Hematopoietic multipotent progenitor cell treated with erythropoietin and hydrocortisone succinate and interleukin-3 and kit ligand, for 15 days (in vitro differentiated cells): ENCODE measurements around the gene DEFB128.
"Not testable (repeated sequence)": the region's sequence is repeated elsewhere in the genome, so short reads cannot be mapped to it uniquely, and the experiment has no call there.

Experiments used
- DNase-seq: peaks from one replicate; pipeline ENCODE4 v3.0.0-alpha.2; 2015; ENCODE audit warnings: low spot score

DEFB128 gene

DNA sequence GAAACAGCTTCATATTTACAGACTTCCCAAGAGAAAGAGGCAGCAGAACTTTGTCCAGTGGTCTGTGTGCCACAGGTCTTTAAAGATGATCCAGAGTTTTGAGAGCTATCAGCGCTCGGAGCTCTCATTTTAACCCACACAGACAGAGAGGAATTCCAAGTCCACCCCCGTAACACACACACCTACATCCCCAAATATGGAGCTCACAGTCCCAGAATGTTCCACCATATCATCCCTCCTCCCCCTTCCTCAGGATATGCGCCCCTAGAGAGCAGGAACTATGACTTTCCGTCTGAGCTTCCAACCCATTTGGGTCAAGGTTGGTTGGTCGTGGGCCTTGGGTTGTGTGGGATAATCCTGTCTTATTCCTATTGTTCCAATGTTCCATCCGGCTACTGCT lies at the start of gene DEFB128:
Gene DEFB128, minus strand, starts transcription at position 101 of the 400 bp plus-strand sequence. Its CDS starts 88 bp downstream, at position 13.
- DNase-seq = no peak

DNA sequence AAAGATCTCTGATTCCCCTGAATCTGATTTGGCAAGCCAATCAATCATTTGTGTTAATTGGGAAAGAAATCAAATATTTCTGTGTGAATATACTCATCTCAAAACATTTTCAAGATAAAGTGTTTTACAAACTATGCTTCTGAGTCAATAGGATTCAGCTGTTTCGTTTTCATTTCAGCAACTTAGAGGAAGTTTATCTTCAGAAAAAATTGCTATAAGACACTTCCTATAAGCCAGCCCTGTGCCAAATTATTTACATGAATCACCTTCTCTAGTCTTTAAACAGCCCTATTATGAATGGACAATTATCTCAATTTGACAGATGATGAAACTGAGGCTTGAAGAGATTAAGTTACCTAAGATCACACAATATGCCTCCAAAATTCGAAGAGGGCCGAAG lies 48.4 kb upstream of the DEFB128 start:
- DNase-seq = no peak

DNA sequence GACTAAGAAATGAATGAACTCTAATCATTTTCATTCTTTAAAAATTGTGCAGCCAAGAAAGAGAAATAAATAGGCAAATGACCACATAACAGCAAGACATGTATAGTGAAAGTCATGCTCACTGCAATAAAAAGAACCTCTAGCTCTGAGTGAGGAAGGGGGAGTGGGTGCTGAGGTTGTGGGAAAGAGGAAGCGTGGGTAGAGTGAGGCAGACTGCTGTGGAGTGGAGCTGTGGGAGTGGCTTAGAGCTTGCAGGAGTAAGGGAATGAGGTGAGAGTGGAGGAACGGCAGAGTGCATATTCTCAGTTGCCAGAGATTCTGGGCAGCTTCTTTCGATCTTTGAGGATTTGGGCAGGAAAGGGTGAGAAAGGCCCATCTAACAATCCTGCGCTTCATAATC lies 48.0 kb upstream of the DEFB128 start:
- DNase-seq = no peak

DNA sequence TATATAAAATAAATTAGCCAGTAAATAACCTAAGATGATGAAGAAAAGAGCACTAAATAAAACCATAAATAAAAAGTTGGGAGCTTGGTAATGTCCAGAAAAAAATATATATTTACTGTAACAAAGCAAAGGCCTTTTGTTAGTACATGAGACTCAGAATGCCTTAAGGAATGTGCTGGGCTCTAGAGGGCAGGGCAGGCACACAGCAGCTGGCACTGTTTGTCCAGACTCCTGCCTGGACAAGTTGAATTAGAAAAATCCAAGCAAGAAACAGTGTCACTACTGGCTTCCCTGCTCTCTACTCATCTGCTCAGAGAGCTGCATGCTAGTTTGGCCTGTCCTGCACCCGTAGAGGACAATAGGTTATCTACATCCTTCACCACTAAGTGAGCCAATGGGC lies 46.4 kb upstream of the DEFB128 start:
- no peak for DNase-seq

DNA sequence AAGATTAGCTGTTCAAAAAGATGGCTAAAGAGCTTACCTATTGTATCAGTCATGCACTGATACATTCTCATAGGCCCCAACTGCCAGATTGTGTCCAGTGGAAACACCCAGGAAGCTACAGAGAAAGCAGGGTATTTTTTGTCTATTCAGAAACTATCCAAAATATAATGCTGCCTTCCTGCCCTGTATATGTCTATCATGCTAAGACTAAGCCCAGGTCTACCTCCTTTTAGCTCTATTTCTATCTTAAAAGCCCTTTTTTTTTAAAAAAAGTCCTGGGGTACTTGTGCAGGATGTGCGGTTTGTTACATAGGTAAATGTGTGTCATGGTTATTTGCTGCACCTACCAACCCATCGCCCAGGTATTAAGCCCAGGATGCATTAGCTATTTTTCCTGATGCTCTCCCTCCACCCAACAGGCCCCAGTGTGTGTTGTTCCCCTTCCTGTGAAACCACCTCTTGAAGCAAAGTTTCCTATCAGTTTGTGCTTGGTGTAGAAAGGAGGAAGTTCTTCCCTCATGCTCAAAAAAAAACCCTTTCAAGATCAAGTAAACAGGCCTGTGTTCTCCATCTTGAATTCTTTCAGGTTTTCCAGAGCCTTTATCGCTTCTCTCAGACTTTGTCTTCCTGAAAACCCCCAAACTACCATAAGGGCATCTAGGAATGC lies 38.1 kb upstream of the DEFB128 start:
- no peak for DNase-seq

DNA sequence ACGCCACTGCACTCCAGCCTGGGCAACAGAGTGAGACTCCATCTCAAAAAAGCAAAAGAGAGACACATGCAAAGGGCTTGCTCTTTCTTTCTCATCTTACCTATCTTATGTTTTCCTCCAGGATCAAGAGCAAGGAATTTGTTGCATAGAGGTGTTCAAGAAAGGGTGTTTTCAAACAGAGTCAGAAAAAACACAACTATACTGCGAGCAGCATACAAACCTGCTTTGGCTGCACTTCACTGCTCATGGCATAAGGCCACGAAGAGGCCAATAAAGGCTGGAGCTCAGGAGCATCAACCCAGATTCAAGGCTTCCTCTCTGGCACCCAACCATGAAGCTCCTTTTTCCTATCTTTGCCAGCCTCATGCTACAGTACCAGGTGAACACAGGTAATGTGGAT lies 37.4 kb upstream of the DEFB128 start, which contains the start of gene DEFB129:
Gene DEFB129, plus strand, starts transcription at position 301 of the 400 bp plus-strand sequence. Its CDS starts 31 bp downstream, at position 332.
- DNase-seq = no peak

DNA sequence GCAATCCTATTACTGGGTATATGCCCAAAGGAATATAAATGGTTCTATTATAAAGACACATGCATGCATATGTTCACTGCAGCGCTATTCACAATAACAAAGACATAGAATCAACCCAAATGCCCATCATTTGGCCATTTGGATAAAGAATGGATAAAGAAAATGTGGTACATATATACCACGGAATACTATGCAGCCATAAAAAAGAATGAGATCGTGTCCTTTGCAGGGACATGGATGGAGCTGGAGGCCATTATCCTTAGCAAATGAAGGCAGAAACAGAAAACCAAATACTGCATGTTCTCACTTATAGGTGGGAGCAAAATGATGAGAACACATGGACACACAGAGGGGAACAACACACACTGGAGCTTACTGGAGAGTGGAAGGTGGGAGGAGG lies 36.4 kb upstream of the DEFB128 start:
- not testable (repeated sequence) for DNase-seq

DNA sequence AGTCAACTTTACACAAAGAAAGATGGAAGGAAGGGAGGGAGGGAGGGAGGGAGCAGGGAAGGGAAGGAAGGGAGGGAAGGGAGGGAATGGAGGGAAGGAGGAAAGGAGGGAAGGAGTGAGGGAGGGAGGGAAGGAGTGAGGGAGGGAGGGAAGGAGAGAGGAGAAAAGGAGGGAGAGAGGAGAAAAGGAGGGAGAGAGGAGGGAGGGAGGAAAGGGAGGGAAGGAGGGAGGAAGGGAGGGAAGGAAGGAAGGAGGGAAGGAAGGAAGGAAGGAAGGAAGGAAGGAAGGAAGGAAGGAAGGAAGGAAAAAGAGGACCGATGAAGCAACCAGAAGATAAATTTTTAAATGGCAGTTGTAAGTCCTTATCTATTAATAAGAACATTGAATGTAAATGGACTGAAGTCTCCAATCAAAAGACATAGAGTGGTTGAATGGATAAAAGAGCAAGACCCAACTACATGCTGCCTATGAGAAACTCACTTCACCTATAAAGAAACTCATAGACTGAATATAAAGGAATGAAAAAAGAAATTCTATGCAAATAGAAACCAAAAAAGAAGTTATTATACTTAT lies 31.8 kb upstream of the DEFB128 start:
- DNase-seq = no peak

DNA sequence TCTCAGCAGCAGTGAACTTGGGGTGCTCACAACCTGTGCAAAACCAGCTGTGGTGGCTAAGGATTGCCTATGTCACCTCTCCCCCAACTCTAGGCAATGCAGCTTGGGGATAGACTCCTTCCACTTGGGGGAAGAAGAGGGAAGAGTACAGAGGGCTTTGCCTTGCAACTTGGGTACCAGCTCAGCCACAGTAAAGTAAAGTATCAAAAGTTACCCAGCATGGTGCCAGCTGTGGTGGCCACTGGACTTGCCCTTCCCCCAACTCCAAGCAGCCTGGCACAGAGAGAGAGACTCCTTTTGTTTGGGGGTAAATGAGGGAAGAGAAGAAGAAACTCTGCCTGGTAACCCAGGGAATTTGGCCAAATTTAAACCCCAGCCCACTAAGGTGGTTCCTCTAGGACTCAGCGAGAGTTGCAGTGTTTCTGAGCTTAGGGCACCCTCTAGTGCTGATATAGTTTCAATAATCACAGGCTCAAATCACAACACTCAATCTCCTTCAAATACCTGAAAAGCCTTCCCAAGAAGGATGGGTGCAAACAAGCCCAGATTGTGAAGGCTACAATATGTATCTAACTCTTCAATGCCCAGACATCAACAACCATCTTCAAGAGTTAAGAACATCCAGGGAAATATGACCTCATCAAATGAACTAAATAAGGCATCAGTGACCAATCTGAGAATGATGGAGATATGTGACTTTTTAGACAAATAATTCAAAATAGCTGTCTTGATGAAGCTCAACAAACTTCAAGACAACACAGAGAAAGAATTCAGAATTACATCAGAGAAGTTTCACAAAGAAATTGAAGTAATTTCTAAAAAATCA lies 30.0 kb upstream of the DEFB128 start:
- no peak for DNase-seq

DNA sequence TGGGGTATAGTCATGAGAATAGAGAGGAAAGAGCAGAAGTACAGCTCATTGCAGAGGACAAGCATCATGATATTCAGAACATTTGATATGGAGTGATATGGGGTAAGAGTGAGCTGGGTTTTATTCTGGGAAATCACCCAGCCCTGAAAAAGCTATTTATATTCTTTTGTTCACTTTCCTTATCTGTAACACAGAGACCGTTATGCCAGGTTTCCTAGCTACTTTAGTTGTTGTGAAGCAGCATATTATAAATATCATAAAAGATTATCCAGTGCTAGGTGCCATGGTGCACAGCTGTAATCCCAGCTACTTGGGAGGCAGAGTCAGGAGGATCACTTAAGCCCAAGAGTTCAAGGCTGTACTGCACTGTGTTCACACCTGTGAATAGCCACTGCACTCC lies 27.8 kb upstream of the DEFB128 start:
- no peak for DNase-seq

DNA sequence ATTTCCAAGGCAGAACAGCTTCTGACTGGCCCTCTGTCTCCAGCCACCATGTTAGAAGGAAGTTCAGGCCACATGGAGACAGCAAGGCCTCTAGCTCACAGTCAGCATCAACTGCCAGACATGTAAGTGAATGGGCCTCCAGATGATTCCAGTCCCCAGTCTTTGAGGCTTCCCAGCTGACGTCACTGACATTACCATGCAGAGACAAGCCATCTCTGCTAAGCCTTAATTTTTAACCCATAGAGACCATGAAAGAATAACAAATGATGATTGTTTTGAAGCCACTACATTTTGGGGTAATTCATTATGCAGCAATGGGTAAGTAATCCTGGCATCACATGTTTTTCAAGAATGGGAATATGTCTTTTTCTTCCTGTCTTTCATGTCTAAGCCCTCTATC lies 26.3 kb upstream of the DEFB128 start:
- no peak for DNase-seq

DNA sequence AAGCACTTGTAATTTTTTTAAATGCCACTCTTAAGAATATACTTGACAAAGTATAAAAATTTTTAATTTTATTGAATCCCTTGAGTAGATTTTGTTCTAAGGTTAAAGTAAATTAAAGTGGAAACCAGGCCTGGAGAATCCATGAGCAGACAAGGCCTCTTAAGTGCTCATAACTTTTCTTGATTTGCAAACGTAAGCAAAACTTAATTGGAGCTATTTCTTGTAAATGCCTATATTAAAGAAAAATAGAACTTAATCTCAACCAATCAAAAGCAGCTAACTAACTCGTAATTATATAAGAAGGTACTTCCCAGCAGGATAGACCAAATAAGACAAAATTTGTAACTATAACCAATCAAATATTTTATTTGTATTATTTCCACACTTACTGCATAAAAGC lies 24.9 kb upstream of the DEFB128 start:
- no peak for DNase-seq

DNA sequence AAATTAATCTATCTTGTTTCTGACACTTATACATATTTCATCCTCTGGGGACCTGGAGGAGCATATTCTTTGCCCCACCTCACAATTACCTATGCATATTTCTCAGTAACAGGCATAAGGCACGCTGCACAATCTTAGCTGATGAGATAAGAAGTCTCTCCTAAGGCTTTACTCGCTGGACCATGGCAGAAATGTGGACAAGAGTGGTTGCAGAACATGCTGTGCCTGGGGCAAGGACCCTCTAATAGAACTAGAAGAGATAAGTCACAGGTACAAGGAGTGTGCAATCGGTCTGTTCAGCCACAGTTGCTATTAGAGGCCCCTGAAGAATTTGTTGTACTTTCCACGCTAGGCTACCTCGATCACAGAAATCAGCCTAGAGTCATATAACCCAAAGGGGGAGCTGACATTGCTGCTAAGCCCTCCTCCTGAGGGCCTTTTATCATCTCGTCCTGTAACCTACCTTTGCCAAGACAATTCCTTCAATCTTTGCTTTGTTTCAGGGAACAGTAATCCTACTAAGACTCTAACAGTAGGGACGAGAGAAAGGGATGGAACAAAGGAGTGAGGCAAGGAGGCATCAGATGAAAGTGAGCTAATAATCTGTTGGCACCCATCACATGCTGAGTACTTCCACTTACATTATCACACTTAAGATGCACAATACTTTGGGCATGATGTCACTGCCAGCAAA lies 21.4 kb upstream of the DEFB128 start:
- no peak for DNase-seq

DNA sequence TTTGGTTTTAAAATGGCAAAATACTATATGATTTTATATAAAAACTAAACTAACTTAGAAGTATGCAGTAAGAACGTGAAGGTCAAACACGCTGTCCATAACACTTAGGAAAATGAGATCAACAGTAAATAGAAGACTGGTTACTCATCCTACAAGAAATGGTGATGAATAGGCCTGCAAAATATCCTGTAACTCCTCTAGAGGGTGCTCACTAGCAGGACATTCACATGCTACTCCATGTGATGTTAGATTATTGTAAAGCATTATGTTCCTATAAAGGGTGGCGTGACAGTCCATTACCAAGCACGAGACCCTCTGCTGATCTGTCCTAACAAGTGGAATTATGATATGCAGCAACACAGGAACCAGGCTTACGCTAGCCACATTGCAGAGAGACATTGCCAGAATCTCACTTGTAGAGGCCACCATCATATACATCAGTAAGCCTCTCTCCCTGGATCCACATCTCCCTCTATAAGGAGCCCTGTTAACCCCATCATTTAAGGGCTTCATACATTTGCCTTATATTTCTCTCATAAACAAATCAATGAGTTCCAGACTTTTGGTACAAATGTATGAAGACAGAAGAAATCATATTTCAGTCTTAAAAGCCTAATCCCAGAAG lies 19.5 kb upstream of the DEFB128 start:
- peak; percentile 10 for DNase-seq

DNA sequence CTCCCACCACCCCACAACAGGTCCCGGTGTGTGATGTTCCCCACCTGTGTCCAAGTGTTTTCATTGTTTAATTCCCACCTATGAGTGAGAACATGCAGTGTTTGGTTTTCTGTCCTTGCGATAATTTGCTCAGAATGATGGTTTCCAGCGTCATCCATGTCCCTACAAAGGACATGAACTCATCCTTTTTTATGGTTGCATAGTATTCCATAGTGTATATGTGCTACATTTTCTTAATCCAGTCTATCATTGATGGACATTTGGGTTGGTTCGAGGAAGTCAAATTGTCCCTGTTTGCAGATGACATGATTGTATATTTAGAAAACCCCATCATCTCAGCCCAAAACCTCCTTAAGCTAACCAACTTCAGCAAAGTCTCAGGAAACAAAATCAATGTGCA lies 14.1 kb upstream of the DEFB128 start:
- not testable (repeated sequence) for DNase-seq

DNA sequence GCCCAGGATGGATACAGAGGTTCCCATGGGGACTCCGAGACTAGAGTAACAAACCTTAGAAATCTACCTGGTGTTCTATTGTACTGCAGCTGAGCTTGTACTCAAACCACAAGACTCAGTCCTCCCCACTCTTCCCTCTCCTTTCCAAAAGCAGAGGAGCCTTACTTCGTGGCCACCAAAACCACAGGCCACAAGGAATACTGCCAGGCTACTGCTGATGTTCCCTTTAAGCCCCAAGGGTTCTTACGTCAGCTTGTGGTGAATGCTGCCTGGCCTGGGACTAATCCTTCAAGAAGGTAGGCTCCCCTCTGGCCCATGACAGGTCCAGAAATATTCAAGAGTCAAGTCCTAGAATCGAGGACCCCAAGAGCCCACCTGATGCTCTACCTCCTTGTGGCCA lies 10.5 kb upstream of the DEFB128 start:
- DNase-seq = no peak

DNA sequence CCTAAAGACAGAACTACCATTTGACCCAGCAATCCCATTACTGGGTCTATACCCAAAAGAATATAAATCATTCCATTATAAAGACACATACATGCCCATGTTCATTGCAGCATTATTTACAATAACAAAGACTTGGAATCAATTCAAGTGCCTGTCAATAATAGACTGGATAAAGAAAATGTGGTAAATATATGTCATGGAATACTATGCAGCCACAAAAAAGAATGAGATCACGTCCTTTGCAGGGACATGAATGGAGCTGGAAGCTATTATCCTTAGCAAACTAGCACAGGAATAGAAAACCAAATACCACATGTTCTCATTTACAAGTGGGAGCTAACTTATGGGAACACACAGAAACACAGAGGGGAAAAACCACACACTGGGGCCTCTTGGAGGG lies 8.7 kb upstream of the DEFB128 start:
- DNase-seq = no peak

DNA sequence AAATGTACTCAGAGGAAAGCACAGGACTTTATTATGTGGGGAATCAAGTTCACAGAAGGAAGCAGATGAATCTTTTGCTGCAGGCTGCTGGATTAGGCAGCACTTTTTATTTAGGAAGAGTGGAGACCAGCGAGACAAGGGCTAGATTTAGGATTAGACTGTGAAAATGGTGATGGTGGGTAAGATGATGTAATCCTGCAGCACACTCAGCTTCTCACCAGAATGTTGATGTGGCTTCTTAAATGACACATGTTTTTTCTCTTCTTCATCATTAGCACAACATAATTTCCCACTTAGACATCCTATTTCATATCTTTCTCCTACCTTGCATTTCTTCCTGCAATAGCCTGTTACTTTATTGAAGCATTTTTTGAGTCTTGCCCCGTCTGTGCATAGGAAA lies 1.8 kb downstream of the DEFB128 start:
- DNase-seq = no peak

DNA sequence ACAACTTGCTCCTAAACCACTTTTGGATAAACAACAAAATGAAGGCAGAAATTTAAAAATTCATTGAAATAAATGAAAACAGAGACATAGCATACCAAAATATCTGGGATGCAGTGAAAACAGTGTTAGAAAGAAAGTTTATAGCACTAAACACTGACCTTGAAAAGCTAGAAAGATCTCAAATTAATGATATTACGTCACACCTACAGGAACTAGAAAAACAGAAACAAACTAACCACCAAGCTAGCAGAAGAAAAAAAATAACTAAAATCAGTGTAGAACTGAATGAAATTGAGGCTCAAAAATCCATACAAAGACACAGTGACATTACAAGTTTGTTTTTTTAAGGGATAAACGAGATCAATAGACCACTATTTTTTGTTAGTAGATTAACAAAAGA lies 5.2 kb downstream of the DEFB128 start:
- DNase-seq = no peak

DNA sequence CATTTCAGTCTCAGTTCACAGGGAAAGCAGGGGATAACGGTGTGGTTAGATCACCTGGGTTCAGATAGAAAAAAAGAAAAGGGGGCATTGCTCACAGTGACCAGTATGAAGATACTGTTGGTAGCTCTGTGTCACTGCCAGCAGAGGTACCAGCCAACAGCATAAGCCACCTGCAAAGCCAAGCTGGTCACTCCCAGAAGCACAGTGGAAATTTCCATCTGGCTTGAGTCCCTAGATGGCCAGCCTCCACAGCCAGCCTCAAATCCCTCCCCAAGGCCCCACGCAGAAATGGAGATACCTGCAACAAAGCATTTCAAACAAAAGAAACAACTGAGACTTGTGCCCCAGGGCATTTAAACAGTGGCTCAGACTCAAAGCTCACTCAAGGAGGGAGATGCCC lies 20.6 kb downstream of the DEFB128 start:
- no peak for DNase-seq

DNA sequence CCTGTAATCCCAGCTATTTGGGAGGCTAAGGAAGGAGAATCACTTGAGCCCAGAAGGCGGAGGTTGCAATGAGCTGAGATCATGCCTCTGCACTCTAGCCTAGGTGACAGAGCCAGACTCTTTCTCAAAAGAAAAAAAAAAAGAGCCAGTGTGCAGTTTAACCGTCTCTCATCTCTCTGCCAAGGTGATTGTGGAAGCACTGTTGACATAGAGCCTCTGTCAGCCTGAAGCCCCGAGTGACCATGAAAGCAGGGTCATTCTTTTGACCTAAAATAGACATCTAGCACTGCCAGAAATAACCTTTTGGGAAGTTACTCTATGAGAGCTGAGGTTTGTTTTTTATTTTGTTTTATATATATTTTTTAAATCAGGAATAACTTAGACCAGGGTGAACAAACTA lies 24.9 kb downstream of the DEFB128 start:
- DNase-seq = no peak

DNA sequence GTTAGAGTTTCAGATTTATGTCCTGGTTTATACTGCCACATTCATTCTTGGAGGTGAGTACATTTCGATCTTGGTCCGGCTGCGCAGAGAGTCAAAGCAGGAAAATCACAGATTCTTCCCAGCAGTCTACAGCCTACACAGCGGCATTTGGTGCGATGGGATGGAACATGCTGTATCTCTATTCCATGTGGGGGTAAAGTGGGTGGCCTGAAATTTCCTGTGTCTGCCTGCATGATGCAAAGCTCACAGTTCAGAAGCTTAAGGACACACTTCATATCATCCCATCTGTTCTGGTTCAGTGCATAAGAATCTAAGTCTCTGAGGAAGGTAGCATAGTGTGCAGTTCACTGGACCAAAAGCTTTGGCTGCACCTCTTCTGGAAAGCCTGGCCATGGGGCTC lies 32.4 kb downstream of the DEFB128 start, which contains the start of gene DEFB127:
Gene DEFB127, plus strand, starts transcription at position 301 of the 400 bp plus-strand sequence. Its CDS starts 91 bp downstream, at position 392.
- no peak for DNase-seq
